Fibroblast of lung (primary cell): ENCODE results near the gene UNG. TPM values are rescaled to one million over a fixed set of nuclear protein-coding genes. Genes with fewer than 3 reads are reported as not detected.

Experiments
- DNase-seq, 2 donors: peaks; one replicate each; pipeline versions ENCODE4 v3.0.0 to v3.0.0-alpha.2; 2010; ENCODE audit warnings: low read depth in 2 of 2
- H2AFZ ChIP-seq: 2 replicates; pipeline ENCODE4 v1.5.1; 2012; ENCODE audit warnings: low read length, control low read depth, inconsistent platforms
- H3K27ac ChIP-seq: 2 replicates; pipeline ENCODE4 v1.5.1; 2011; ENCODE audit warnings: low read length, control low read depth; ENCODE audit not compliant: insufficient read depth
- H3K27me3 ChIP-seq: 2 replicates; pipeline ENCODE4 v1.5.1; 2011; ENCODE audit warnings: mild to moderate bottlenecking, low read length; ENCODE audit not compliant: control insufficient read depth, insufficient read depth
- H3K36me3 ChIP-seq: 2 replicates; pipeline ENCODE4 v1.5.1; 2011; ENCODE audit warnings: low read length; ENCODE audit not compliant: control insufficient read depth, insufficient read depth
- H3K4me1 ChIP-seq: 2 replicates; pipeline ENCODE4 v1.5.1; 2011; ENCODE audit warnings: low read length; ENCODE audit not compliant: control insufficient read depth, insufficient read depth; ENCODE audit errors: extremely low read depth
- H3K4me2 ChIP-seq: 2 replicates; pipeline ENCODE4 v1.5.1; 2011; ENCODE audit warnings: low read length, control low read depth; ENCODE audit not compliant: insufficient read depth; ENCODE audit errors: extremely low read depth
- H3K4me3 ChIP-seq, 4 experiments: fragments of 200-600 bp in 1 of 4; sonication (generic) in 1 of 4; replicated peaks in 1 of 4; 2 replicates each; pipeline ENCODE4 v1.5.1; 2011 to 2016; ENCODE audit warnings: low read length in 4 of 4, low read depth in 3 of 4, mild to moderate bottlenecking in 3 of 4, control low read depth in 2 of 4, inconsistent platforms in 1 of 4, mixed read lengths in 1 of 4; ENCODE audit not compliant: insufficient read depth in 1 of 4; ENCODE audit errors: control extremely low read depth in 1 of 4
- H3K79me2 ChIP-seq: 2 replicates; pipeline ENCODE4 v1.5.1; 2012; ENCODE audit warnings: mild to moderate bottlenecking, low read length, inconsistent platforms; ENCODE audit not compliant: control insufficient read depth, insufficient read depth
- H3K9ac ChIP-seq: 2 replicates; pipeline ENCODE4 v1.5.1; 2011; ENCODE audit warnings: mild to moderate bottlenecking, low read length, control low read depth; ENCODE audit not compliant: insufficient read depth
- H3K9me3 ChIP-seq: 2 replicates; pipeline ENCODE4 v1.5.1; 2012; ENCODE audit warnings: low read depth, low read length; ENCODE audit not compliant: control insufficient read depth, insufficient read depth
- H4K20me1 ChIP-seq: 2 replicates; pipeline ENCODE4 v1.5.1; 2011; ENCODE audit warnings: low read length; ENCODE audit not compliant: control insufficient read depth, insufficient read depth; ENCODE audit errors: extremely low read depth
- CTCF ChIP-seq, 2 donors: IDR thresholded peaks in 1 of 2; conservative IDR thresholded peaks in 1 of 2; 1 replicate in 1 of 2; 2 replicates in 1 of 2; pipeline ENCODE4 v1.5.1; 2011 to 2012; ENCODE audit warnings: low read length in 2 of 2, control low read depth in 1 of 2, inconsistent platforms in 1 of 2, low read depth in 1 of 2, mild to moderate bottlenecking in 1 of 2
- EZH2 ChIP-seq: IDR thresholded peaks from 2 replicates; pipeline ENCODE4 v1.5.1; 2012; ENCODE audit warnings: low read length, control low read depth, mild to moderate bottlenecking; ENCODE audit errors: missing control alignments
- polyA plus RNA-seq, 2 donors: library from polyadenylated mRNA; depleted of rRNA in 1 of 2; stranded (reverse) in 1 of 2; unstranded in 1 of 2; fragments of >200 nt; gene quantifications; 2 replicates each; pipeline ENCODE4 v1.2.1, GENCODE V29; 2011 to 2012; ENCODE audit warnings: missing spikeins in 1 of 2
- total RNA-seq: library from RNA; depleted of rRNA; stranded (reverse); fragments of >200 nt; gene quantifications from 2 replicates; pipeline ENCODE4 v1.2.1, GENCODE V29; 2014

The UNG gene
- total and polyA plus RNA-seq, 2 donors (not counting 1 experiment from before 2014, with no cell fraction given), result 16.0 to 23.5 TPM

- H3K4me3 ChIP-seq, result no peak overlapping the region
- no peaks in the 10 kb centered on the region for H3K4me1 ChIP-seq
- H3K79me2 ChIP-seq, result no peaks in the 10 kb centered on the region
- no peaks in the 10 kb centered on the region for H3K27me3 ChIP-seq
- no peak for TF ChIP-seq EZH2
- no peak for TF ChIP-seq CTCF (conservative IDR thresholded peaks at IDR 0.05 in 1 of 2, IDR thresholded peaks at IDR 0.05 in 1 of 2; ENCODE audit: low read depth in 1 of 2, low read length in 2 of 2)
- DNase-seq, result no peak
- H3K4me2 ChIP-seq, result no peak overlapping the region
- no peak overlapping the region for H3K27ac ChIP-seq
- H3K9ac ChIP-seq, result no peak overlapping the region
- H3K36me3 ChIP-seq, result no peaks in the 10 kb centered on the region
- no peak overlapping the region for H2AFZ ChIP-seq
- H4K20me1 ChIP-seq, result no peaks in the 10 kb centered on the region
- H3K9me3 ChIP-seq, result no peaks in the 10 kb centered on the region
Measured at GRCh38 chr12:109058773-109059172, 38.6 kb upstream of the UNG start.

- DNase-seq, result no peak
- no peak overlapping the region for H3K27ac ChIP-seq
- H3K4me1 ChIP-seq, result no peaks in the 10 kb centered on the region
- H3K27me3 ChIP-seq, result no peaks in the 10 kb centered on the region
- no peak overlapping the region for H2AFZ ChIP-seq
- H3K9ac ChIP-seq, result no peak overlapping the region
- H3K9me3 ChIP-seq, result no peaks in the 10 kb centered on the region
- peaks cover 4% of the 10 kb centered on the region for H3K36me3 ChIP-seq
- no peak for TF ChIP-seq EZH2
- TF ChIP-seq CTCF (conservative IDR thresholded peaks at IDR 0.05 in 1 of 2, IDR thresholded peaks at IDR 0.05 in 1 of 2; ENCODE audit: low read depth in 1 of 2, low read length in 2 of 2), result no peak
- no peaks in the 10 kb centered on the region for H4K20me1 ChIP-seq
- no peak overlapping the region for H3K4me3 ChIP-seq
- H3K4me2 ChIP-seq, result no peak overlapping the region
- no peaks in the 10 kb centered on the region for H3K79me2 ChIP-seq
Measured at GRCh38 chr12:109064143-109064542, 33.3 kb upstream of the UNG start.

- no peak overlapping the region for H3K4me3 ChIP-seq
- H3K4me1 ChIP-seq, result no peaks in the 10 kb centered on the region
- H3K79me2 ChIP-seq, result no peaks in the 10 kb centered on the region
- DNase-seq, result peak in 1 of 2 donors; percentile 4
- peaks cover 4% of the 10 kb centered on the region for H3K36me3 ChIP-seq
- H2AFZ ChIP-seq, result no peak overlapping the region
- H3K4me2 ChIP-seq, result no peak overlapping the region
- no peaks in the 10 kb centered on the region for H4K20me1 ChIP-seq
- H3K27ac ChIP-seq, result no peak overlapping the region
- no peak overlapping the region for H3K9ac ChIP-seq
- H3K9me3 ChIP-seq, result no peaks in the 10 kb centered on the region
- no peaks in the 10 kb centered on the region for H3K27me3 ChIP-seq
- no peak for TF ChIP-seq CTCF (conservative IDR thresholded peaks at IDR 0.05 in 1 of 2, IDR thresholded peaks at IDR 0.05 in 1 of 2; ENCODE audit: low read depth in 1 of 2, low read length in 2 of 2)
- no peak for TF ChIP-seq EZH2
Measured at GRCh38 chr12:109065154-109065852, 32.1 kb upstream of the UNG start.
